AG04449 (cell line): ENCODE results near the gene OR8G1.

Source experiments
- CTCF ChIA-PET: fragments of 350-600 bp; formaldehyde crosslinking; extraction: SDS; loops from one replicate; lab custom pipeline; 2021; ENCODE audit warnings: antibody characterized with exemption; lab: Yijun Ruan, JAX
- POLR2A ChIA-PET: fragments of 400-600, 350-600 bp; formaldehyde crosslinking; extraction: SDS; loops from one replicate; lab custom pipeline; 2020; ENCODE audit warnings: antibody characterized with exemption, inconsistent platforms; lab: Yijun Ruan, JAX
- DNase-seq: peaks from one replicate; pipeline ENCODE4 v3.0.0-alpha.2; 2010; ENCODE audit warnings: low read depth, low spot score
- H3K4me3 ChIP-seq: 2 replicates; pipeline ENCODE4 v1.5.1; 2011; ENCODE audit warnings: low read depth, mild to moderate bottlenecking, control low read depth, low read length
- TF ChIP-seq, protein P1 (sequence below): IDR thresholded peaks from one replicate; pipeline ENCODE4 v1.5.1; 2011; ENCODE audit warnings: mild to moderate bottlenecking, moderate library complexity, low read length, control low read depth, inconsistent platforms; ENCODE audit not compliant: insufficient read depth; ENCODE audit errors: missing control alignments

Gene OR8G1

DNA sequence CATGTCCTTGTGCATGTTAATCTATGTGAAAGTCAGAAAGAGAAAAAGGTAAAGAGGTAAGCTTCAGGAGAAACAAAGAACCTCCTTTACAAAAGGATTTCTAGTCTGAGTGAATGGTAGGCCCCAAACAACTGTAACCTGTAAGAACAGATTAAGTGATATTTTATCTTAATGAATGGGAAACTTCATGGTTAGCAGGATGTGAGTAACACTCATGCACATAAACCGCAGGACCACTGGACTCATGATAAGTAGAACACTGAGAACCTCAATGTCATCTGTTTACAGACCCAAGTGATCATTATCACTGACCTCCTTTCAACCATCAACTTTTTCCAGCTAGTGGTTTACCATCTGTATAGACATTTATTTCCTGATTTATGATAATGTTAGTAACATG lies 35.2 kb downstream of the OR8G1 start:
- ChIA-PET CTCF (no interaction called here), POLR2A (no interaction called here)
- H3K4me3 ChIP-seq = no peak overlapping the region
- TF ChIP-seq, protein P1, sequence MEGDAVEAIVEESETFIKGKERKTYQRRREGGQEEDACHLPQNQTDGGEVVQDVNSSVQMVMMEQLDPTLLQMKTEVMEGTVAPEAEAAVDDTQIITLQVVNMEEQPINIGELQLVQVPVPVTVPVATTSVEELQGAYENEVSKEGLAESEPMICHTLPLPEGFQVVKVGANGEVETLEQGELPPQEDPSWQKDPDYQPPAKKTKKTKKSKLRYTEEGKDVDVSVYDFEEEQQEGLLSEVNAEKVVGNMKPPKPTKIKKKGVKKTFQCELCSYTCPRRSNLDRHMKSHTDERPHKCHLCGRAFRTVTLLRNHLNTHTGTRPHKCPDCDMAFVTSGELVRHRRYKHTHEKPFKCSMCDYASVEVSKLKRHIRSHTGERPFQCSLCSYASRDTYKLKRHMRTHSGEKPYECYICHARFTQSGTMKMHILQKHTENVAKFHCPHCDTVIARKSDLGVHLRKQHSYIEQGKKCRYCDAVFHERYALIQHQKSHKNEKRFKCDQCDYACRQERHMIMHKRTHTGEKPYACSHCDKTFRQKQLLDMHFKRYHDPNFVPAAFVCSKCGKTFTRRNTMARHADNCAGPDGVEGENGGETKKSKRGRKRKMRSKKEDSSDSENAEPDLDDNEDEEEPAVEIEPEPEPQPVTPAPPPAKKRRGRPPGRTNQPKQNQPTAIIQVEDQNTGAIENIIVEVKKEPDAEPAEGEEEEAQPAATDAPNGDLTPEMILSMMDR = no peak
- no peak for DNase-seq

DNA sequence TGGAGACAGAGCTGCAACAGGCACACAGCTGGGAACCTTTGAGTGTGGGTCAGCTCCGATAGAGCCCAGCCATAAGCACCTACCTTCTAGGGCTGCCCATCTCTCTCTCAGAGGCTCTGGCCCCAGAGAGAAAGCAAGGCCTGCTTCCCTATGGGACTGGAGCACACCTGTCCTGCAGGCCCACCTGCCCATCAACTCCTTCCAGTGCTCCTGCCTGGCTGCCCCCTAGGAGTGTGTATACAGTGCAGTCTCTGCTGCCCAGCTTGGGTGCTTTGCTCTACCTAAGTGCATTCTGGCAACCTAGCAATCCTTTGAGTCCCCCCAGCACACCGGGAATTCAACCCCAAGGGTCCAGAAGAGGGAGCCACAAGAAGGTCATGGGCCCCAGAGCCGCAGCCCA lies 36.3 kb downstream of the OR8G1 start:
- TF ChIP-seq, protein P1 = no peak
- POLR2A ChIA-PET = no interaction called here
- CTCF ChIA-PET = no interaction called here
- no peak for DNase-seq
- H3K4me3 ChIP-seq = no peak overlapping the region

DNA sequence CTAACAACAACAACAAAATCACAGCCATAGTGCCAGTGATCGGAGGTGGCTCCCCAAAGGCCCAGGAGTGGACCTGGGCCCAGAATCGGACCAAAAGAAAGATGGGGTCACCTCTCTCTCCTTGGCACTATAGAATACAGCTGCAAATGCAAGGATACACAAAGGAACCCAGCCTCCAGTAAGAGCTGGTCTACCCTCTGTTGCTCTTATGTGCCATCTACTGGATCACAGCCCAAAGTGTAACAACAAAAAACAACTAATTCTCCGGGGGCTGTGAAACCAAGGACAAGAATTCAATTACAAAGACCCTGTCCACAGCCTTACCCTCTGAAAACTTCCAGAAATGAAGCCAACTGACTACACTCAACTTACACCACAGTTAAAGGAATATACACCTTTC lies 36.9 kb downstream of the OR8G1 start:
- POLR2A ChIA-PET = no interaction called here
- TF ChIP-seq, protein P1 = no peak
- no peak overlapping the region for H3K4me3 ChIP-seq
- DNase-seq = no peak
- CTCF ChIA-PET = no interaction called here

GRCh38 chr11:124278261-124278660 lies 37.4 kb downstream of the OR8G1 start:
- CTCF ChIA-PET = no interaction called here
- H3K4me3 ChIP-seq = no peak overlapping the region
- no peak for DNase-seq
- TF ChIP-seq, protein P1 = no peak
- POLR2A ChIA-PET = no interaction called here

DNA sequence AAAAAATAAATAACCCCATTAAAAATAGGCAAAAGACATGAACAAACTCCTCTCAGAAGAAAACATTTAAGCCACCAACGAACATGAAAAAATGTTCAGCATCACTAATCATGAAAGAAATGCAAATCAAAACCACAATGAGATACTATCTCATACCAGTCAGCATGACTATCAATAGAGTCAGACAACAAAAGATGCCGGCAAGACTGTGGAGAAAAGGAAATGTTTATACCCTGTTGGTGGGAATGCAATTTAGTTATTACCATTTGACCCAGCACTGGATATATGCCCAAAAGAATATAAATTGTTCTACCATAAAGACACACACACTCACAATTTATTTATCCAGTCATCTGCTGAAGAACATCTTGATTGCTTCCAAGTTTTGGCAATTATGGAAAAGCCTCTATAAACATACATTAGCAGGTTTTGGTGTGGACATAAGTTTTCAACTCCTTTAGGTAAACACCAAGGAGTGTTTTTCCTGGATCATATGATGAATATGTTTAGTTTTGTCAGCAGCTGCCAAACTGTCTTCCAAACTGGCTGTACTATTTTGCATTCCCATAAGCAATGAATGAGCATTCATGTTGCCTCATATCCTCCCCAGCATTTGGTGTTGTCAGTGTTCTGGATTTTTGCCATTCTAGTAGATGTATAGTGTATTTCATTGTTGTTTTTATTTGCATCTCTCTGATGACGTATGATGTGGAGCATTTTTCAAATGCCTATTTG lies 44.9 kb downstream of the OR8G1 start:
- ChIA-PET POLR2A (no interaction called here), CTCF (no interaction called here)
- no peak overlapping the region for H3K4me3 ChIP-seq
- TF ChIP-seq, protein P1 = no peak
- peak; percentile 44 for DNase-seq

GRCh38 chr11:124294687-124295086 lies 53.8 kb downstream of the OR8G1 start:
- DNase-seq = no peak
- TF ChIP-seq, protein P1 = no peak
- no peak overlapping the region for H3K4me3 ChIP-seq
- POLR2A ChIA-PET = no interaction called here
- CTCF ChIA-PET = no interaction called here
